Right renal cortex interstitium (tissue), 3 donors: ENCODE results near the gene PHLPP1. TPM values are rescaled to one million over a fixed set of nuclear protein-coding genes. Genes with fewer than 3 reads are reported as not detected.
A peak's percentile ranks its signal among the peaks of the same experiment; 100 is the strongest.

ENCODE experiments used
- DNase-seq, 3 donors: peaks; one replicate each; pipeline ENCODE4 v3.0.0-alpha.2; 2013; ENCODE audit warnings: low read depth in 3 of 3, low spot score in 2 of 3
- polyA plus RNA-seq, 3 donors: library from polyadenylated mRNA; unstranded; fragments of 120-200 nt; gene quantifications; one replicate each; pipeline ENCODE4 v1.2.1, GENCODE V29; 2013; ENCODE audit not compliant: insufficient read length in 3 of 3

The PHLPP1 gene
- polyA plus RNA-seq, 3 donors, result 18.3 to 20.8 (median 18.7) TPM

- no peak for DNase-seq
These were observed 209.8 kb downstream of the PHLPP1 start for GRCh38 chr18:62925031-62925688.

- DNase-seq, result no peak
These were observed 213.0 kb downstream of the PHLPP1 start for GRCh38 chr18:62928326-62928725.

- DNase-seq, result no peak
These were observed 218.0 kb downstream of the PHLPP1 start for GRCh38 chr18:62933261-62933887.

GRCh38 chr18:62935994-62936393 lies 220.7 kb downstream of the PHLPP1 start:
- DNase-seq, result no peak

DNA sequence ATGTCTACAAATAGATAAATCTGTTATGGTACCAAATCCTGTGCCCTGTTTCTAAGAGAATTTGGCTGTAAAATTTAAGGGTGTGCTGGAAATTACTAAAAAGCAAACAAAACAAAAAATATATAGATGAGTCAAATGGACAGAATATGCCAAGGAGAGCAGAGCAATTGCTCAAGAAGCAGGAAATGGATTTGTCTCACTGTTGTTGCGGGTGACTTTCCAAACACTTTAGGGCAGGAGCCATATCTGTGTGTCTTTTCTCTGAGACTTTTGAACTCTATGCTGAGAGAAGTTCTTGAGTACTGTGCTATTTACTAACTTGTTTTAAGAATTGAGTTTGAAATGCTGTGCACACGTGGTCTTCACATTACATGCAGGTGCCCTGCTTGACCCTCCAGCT lies 221.7 kb downstream of the PHLPP1 start:
- DNase-seq, result no peak

- no peak for DNase-seq
These were observed 222.7 kb downstream of the PHLPP1 start for GRCh38 chr18:62938006-62938405.

- DNase-seq, result no peak
These were observed 223.1 kb downstream of the PHLPP1 start for GRCh38 chr18:62938487-62938886.

DNA sequence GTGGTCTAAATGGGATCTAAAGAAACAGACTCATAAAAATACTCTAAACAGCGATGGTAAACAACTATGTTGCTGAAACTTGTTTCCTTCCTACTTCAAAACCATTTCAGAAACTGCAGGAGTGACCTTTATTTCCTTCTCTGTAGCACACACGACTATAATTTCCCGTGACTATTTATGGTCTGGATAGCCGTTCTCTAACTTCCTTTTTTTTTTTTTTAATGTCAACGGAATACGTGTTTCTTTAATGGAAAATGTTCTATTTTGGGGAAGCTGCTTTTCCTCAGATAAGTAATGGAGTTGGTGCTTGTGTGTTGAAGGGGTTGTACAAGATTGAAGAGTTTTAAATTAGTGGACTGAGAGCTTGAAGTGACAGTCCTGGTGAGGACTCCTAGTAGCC lies 224.1 kb downstream of the PHLPP1 start:
- DNase-seq, result peak in 1 of 3 donors; percentile 10

DNA sequence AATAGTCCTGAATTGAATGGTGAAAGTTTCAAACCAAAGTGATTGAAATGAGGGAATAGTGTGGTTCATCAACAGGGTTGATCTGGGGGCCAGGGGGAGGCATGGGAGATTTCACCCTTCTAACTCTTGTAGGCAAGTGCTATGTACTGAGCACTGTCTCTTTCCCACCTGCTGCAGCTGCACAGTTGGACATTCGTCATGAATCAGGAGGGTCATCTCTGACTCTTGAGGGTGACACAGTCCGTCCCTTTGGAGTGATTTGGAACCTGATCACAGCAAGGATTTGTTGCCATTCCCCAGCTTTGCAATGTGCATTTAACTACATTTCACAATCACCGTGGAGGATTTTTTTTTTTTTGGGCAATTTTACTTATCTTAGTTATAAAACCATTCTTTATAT lies 224.6 kb downstream of the PHLPP1 start:
- DNase-seq, result no peak

GRCh38 chr18:62942578-62942977 lies 227.2 kb downstream of the PHLPP1 start:
- DNase-seq, result no peak

DNA sequence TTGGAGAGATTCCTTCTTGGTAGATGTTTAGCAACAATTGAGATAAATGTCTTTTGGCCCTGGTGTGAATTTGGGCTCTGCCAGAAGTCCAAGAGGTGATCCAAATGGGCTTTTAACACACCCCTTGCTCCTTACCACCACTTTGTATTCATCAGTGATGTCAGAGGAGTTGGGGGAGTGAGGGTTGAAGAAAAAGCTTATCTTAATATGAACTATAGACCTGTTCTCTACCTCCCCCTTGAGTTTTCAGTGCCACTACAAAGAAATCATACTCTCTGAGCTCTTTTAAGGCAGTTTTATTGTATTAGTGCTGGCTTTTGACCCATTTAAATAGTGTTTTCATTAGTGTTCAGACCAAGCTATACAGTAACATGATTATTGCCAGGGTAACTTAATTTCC lies 229.1 kb downstream of the PHLPP1 start:
- no peak for DNase-seq

DNA sequence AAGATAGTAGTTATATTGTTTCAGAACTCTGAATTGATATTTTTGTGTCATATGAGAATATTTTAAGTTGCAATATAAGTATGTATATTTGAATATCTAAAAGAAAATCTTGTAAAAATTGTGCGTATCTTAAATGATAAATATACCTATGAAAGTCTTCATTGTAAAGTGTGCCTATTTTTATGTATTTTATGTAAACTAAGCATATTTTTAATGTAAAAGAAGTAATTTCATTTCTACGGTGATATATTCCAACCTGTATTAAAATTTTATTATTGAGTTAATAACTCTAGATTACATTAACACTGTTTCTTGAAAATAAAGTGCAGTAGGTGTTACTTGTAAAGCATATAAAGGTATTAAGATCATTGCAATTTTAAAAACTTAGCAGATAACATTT lies 233.4 kb downstream of the PHLPP1 start:
- no peak for DNase-seq

GRCh38 chr18:62950246-62950645 lies 234.9 kb downstream of the PHLPP1 start:
- no peak for DNase-seq

- no peak for DNase-seq
These were observed 237.5 kb downstream of the PHLPP1 start for GRCh38 chr18:62952807-62953206.

DNA sequence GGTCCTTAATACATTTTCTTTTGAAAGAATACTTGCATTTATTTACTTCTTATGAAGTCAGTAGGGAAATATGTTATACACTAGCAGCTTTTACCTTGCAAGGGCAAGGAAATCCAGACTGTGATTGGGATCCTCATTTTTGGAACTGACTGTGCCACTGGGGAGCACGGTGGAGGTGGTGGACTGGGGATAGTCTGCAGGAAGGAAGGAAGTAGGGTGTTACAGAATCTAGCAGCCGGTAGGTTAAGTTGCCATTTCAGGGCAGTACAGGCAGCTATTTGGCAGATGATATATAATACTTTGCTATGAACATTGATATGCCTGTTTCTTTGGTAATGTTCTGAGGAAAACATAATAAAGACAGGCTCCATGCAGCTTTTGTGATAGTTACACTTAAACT lies 238.3 kb downstream of the PHLPP1 start:
- no peak for DNase-seq

DNA sequence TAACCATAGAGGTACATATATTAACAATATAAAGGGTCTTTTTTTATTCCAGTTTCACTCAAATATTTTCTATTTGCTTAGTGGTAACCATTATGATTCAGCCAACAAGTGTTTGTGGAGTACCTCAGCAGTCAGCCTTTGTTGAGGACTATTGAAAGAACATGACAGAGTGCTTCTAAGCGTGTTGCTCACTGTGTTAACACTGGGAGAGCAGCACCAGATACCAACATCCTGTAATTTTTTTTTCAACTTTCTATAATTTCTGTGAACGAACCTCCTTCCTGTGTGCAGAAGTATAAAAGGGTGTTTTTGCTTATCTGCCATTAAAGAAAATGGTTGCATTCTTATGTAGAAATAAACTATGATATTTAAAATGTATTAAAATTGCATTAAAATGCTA lies 239.0 kb downstream of the PHLPP1 start:
- DNase-seq, result no peak

GRCh38 chr18:62957885-62958472 lies 242.6 kb downstream of the PHLPP1 start:
- DNase-seq, result no peak

DNA sequence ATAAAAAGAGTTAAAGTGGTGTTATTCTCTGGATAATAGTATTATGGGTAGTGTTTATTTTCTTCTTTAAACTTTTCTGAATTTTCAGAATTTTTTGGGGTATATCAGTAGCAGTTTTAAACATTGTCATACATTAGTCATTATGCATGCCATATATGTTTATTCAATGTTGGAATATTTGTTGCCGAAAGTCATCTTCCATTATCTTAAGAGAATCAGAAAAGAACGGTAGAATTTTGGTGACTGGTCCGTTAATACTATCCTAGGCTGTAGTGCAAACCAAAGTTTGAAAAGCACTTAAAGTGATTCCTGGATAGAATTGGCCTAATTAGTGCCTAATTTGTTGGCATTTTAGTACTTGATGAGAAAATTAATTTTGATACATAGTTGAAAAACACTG lies 244.1 kb downstream of the PHLPP1 start:
- DNase-seq, result no peak

DNA sequence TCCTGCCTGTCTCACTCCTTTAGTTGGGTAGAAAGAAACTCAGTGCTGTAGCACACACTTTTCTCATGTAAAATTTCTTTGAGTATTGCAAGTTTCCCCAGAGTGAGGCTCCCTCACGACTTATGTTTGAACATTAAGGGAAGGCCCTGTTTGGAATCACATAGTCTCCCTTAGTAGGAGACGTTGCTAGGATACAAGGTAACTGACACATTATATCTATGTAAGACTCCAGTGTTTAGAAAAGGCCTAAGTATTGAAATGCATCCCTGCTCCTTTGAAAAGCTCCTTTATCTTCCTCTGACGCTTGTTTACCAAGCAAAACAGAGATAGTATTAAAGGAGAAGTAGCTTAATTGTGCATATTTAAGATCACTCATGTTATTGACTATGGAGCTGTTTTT lies 248.2 kb downstream of the PHLPP1 start:
- no peak for DNase-seq

DNA sequence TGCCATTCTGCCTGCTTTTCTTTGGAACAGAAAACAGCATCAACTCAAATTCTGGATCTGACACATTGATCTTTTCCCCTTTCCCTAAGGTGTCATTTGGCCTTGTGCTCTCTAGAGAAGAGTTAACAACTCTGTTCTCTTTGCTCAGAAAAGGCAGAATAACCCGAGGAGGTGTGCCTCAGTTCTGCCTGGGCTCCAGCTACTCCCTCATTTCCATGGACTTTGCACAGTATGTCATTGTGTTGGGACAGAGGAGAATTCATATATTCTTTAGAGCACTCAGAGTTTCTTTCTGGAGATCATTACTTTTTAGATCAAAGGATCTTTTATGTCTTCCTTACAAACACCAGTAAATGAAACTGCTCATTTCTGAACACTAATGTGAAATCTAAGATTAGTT lies 249.1 kb downstream of the PHLPP1 start:
- no peak for DNase-seq

GRCh38 chr18:62967089-62967488 lies 251.7 kb downstream of the PHLPP1 start:
- DNase-seq, result no peak

GRCh38 chr18:62973689-62974088 lies 258.3 kb downstream of the PHLPP1 start:
- DNase-seq, result no peak
